Neuron (in vitro differentiated cells): ENCODE measurements around the gene TRERF1.
A peak's percentile ranks its signal among the peaks of the same experiment; 100 is the strongest.
"Not testable (repeated sequence)": the region's sequence is repeated elsewhere in the genome, so short reads cannot be mapped to it uniquely, and the experiment has no call there.

Experiments used
- H2AFZ ChIP-seq: one replicate; pipeline ENCODE4 v1.6.1; 2013; ENCODE audit warnings: low read depth, mild to moderate bottlenecking, inconsistent platforms, low read length, moderate library complexity
- H3K27me3 ChIP-seq: one replicate; pipeline ENCODE4 v1.6.1; 2013; ENCODE audit warnings: low read length; ENCODE audit not compliant: insufficient read depth
- H3K36me3 ChIP-seq: one replicate; pipeline ENCODE4 v1.6.1; 2013; ENCODE audit warnings: low read length; ENCODE audit not compliant: insufficient read depth
- H3K4me1 ChIP-seq: one replicate; pipeline ENCODE4 v1.6.1; 2013; ENCODE audit warnings: low read length; ENCODE audit not compliant: insufficient read depth
- H3K4me3 ChIP-seq: 2 replicates; pipeline ENCODE4 v1.5.1; 2013; ENCODE audit warnings: mild to moderate bottlenecking, low read length, moderate library complexity
- H3K9me3 ChIP-seq: one replicate; pipeline ENCODE4 v1.6.1; 2013; ENCODE audit warnings: low read length

TRERF1 gene

GRCh38 chr6:42228305-42228704 is 223.4 kb downstream of the TRERF1 start:
- Histone ChIP-seq H3K9me3 (no peaks in the 10 kb centered on the region), H3K36me3 (peaks cover 53% of the 10 kb centered on the region), H3K4me3 (no peak overlapping the region), H2AFZ (no peak overlapping the region), H3K4me1 (no peaks in the 10 kb centered on the region), H3K27me3 (no peaks in the 10 kb centered on the region)

DNA sequence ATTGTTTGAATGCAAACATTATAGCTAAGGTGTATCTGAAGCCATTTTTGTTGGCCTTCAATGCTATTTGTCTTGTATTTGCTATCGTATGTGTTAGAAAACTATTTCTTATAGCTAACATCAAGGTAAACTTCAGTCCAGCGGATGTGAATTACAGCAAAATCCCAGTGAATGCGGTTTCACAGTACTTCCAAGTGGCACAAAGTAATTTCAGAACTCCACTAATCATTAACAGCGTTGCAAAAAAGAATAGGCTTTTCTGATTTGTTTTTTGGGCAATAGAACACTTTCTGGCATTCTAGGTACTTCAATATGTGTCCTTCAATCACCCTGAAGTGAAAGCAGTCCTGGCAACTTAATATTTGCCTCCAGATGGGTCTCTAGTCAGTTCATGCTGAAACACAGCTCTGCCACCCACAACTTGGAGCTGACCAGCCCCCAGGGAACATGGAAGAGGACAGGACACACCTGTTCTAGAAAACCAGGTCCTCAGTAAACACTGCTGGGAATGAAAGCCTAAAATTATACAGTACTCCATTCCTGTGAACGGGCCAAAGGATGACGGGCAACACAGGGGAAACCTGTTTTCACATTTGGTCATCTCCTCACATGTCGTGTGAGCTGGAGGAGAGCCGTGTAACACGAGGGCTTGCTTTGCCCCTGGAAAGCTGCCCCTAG is 224.4 kb downstream of the TRERF1 start:
- Histone ChIP-seq H3K4me1 (no peaks in the 10 kb centered on the region), H3K4me3 (no peak overlapping the region), H3K9me3 (no peaks in the 10 kb centered on the region), H3K36me3 (peaks cover 46% of the 10 kb centered on the region), H2AFZ (no peak overlapping the region), H3K27me3 (no peaks in the 10 kb centered on the region)

GRCh38 chr6:42226645-42227143 is 225.0 kb downstream of the TRERF1 start:
- Histone ChIP-seq H3K4me1 (no peaks in the 10 kb centered on the region), H3K9me3 (no peaks in the 10 kb centered on the region), H2AFZ (no peak overlapping the region), H3K27me3 (no peaks in the 10 kb centered on the region), H3K4me3 (no peak overlapping the region), H3K36me3 (peaks cover 41% of the 10 kb centered on the region)

DNA sequence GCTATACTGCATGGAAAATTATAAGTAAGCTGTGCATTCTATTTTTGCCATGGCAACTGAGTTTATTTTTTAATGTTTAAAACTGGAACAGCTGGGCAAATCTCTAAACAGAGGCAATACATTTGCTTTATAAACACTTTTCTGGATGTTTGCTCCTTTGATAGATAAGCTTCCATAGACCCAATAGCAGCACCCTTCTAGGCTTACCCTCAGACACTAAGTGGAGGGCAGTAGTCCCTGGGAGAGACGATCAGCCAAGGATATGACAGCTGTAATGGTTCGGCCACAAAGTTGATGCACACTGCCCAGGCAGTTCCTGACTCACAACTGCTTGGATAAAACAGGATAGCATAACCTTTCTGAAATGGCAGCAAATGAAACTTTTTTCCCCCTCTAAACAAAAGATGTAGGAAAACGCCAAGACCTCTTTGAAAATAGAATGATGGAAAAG is 225.5 kb downstream of the TRERF1 start:
- H3K9me3 ChIP-seq, result no peaks in the 10 kb centered on the region
- H3K4me3 ChIP-seq, result no peak overlapping the region
- no peaks in the 10 kb centered on the region for H3K4me1 ChIP-seq
- no peak overlapping the region for H2AFZ ChIP-seq
- peaks cover 36% of the 10 kb centered on the region for H3K36me3 ChIP-seq
- H3K27me3 ChIP-seq, result no peaks in the 10 kb centered on the region

GRCh38 chr6:42225419-42225818 is 226.3 kb downstream of the TRERF1 start:
- Histone ChIP-seq H3K27me3 (no peaks in the 10 kb centered on the region), H3K4me1 (no peaks in the 10 kb centered on the region), H3K9me3 (no peaks in the 10 kb centered on the region), H3K36me3 (peaks cover 30% of the 10 kb centered on the region), H3K4me3 (no peak overlapping the region), H2AFZ (no peak overlapping the region)

DNA sequence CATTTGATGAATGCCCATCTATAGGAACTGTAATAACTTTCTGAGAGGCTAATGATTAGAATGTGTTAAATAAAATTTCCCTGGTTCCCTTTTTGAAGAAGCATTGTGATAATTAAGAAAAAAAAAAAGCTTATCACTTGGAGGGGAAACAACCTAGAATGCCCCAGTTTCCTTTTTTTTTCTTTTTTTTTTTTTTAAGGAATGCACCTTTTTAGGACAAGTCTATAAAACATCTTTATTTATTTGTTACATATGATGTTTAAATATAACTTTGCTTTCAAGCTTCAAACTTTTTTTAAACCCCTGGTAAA is 226.7 kb downstream of the TRERF1 start:
- Histone ChIP-seq H3K9me3 (no peaks in the 10 kb centered on the region), H2AFZ (no peak overlapping the region), H3K36me3 (peaks cover 26% of the 10 kb centered on the region), H3K4me1 (no peaks in the 10 kb centered on the region), H3K4me3 (no peak overlapping the region), H3K27me3 (no peaks in the 10 kb centered on the region)

DNA sequence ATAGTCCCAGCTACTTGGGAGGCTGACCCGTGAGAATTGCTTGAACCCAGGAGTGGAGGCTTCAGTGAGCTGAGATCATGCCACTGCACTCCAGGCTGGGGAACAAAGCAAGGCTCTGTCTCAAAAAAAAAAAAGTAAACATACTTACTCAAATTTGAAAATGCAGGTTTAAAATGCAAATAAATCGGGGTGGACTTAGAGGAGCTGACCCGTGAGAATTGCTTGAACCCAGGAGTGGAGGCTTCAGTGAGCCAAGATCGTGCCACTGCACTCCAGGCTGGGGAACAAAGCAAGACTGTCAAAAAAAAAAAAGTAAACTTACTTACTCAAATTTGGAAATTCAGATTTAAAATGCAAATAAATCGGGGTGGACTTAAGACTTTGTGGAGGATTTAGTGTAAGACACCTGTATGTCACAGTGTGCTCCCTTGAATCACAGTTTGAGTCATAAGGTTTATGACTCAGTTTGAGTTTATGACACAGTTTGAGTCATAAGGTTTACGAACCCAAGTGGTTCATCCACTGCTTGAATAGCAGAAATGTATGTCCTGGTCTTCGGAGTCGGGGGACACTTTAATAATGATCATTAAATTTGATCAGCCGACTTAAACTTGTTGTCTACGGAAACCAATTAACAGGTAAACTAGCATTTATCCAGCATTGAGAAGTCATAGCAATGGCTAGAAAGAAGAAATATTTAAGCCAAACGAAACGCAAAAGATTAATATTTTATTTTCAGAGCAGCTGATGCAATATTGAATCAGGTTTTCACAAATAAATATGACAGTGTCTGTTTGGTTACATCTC is 227.3 kb downstream of the TRERF1 start:
- Histone ChIP-seq H3K9me3 (no peaks in the 10 kb centered on the region), H3K4me3 (no peak overlapping the region), H3K4me1 (no peaks in the 10 kb centered on the region), H3K36me3 (peaks cover 25% of the 10 kb centered on the region), H3K27me3 (no peaks in the 10 kb centered on the region), H2AFZ (no peak overlapping the region)

DNA sequence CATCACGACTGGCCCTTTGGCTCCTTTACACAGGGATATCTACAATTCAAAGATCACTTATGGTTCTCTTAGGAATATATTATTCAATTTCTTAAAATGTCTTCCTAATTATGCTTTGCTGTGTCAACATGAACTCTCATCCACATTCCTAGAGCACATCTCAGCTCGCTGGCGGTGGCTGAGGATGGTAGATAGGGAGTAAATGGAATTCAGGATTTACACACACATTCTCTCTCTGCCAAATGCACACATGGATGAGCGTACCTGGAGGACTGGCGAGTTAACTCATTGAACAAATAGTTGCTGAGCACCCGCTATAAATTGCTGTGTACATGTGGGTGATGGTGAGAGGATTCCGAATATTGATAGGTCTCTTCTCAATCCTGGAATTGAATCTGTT is 229.3 kb downstream of the TRERF1 start:
- peaks cover 10% of the 10 kb centered on the region for H3K36me3 ChIP-seq
- no peak overlapping the region for H3K4me3 ChIP-seq
- no peaks in the 10 kb centered on the region for H3K9me3 ChIP-seq
- H3K4me1 ChIP-seq, result no peaks in the 10 kb centered on the region
- no peak overlapping the region for H2AFZ ChIP-seq
- H3K27me3 ChIP-seq, result no peaks in the 10 kb centered on the region

DNA sequence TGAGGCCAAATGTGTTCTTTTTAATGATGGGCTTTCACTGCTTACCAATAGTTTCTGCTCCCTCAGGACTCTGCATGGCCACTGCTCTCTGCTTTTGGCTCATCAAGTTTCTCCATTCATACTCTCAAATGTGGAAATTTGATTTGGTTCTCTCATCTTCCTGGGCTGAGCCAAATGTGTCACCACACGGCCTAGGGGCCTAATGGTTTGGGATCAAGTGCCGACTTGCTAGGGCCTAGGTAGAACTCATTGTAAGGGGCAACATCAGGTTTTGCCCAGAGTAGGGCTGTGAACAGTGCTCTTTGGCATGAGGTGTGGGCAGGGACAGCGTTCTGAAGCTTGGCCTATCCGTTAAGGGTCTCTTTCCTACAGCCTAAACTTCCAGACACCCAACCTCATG is 230.2 kb downstream of the TRERF1 start:
- no peaks in the 10 kb centered on the region for H3K27me3 ChIP-seq

GRCh38 chr6:42220807-42221206 is 230.9 kb downstream of the TRERF1 start:
- Histone ChIP-seq H3K27me3 (no peaks in the 10 kb centered on the region), H3K9me3 (no peaks in the 10 kb centered on the region), H3K4me3 (no peak overlapping the region), H3K4me1 (peaks cover 12% of the 10 kb centered on the region), H2AFZ (no peak overlapping the region), H3K36me3 (no peaks in the 10 kb centered on the region)

More for the DNA sequence above, 230.2 kb downstream of the TRERF1 start:
- Histone ChIP-seq H2AFZ (no peak overlapping the region), H3K36me3 (peaks cover under 1% of the 10 kb centered on the region), H3K4me3 (no peak overlapping the region), H3K9me3 (no peaks in the 10 kb centered on the region), H3K4me1 (peaks cover 7% of the 10 kb centered on the region)

- H2AFZ ChIP-seq, result peak within 1 kb of the TSS; percentile 88
- H3K27me3 ChIP-seq, result no peaks in the 10 kb centered on the region
- peak within 1 kb of the TSS; percentile 91 for H3K4me3 ChIP-seq
- peaks cover 12% of the 10 kb centered on the region for H3K4me1 ChIP-seq
- H3K9me3 ChIP-seq, result no peaks in the 10 kb centered on the region
- peaks cover 12% of the 10 kb centered on the region for H3K36me3 ChIP-seq
These were observed 234.0 kb downstream of the TRERF1 start, which contains the start of gene MRPS10 for GRCh38 chr6:42217519-42218367. TSS of gene MRPS10 (minus strand) at chr6:42217861. CDS start at chr6:42217849, 12 bp downstream.

GRCh38 chr6:42217157-42217518 is 234.6 kb downstream of the TRERF1 start:
- Histone ChIP-seq H2AFZ (peak overlapping the region; percentile 82), H3K27me3 (no peaks in the 10 kb centered on the region), H3K4me3 (peak overlapping the region; percentile 91), H3K4me1 (peaks cover 12% of the 10 kb centered on the region), H3K36me3 (peaks cover 17% of the 10 kb centered on the region), H3K9me3 (no peaks in the 10 kb centered on the region)

DNA sequence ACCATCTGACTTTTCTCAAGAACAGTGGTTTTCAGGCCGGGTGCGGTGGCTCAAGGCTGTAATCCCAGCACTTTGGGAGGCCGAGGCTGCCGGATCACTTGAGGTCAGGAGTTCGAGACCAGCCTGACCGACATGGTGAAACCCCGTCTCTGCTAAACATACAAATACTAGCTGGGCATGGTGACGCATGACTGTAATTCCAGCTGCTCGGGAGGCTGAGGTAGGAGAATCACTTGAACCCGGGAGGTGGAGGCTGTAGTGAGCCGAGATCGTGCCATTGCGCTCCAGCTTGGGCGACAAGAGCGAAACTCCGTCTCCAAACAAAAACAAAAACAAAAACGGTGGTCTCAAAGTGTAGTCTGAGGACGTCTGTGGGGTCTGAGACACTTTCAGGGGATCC is 235.2 kb downstream of the TRERF1 start:
- not testable (repeated sequence) for H3K27me3 ChIP-seq, H2AFZ ChIP-seq, H3K9me3 ChIP-seq
- Histone ChIP-seq H3K4me1 (peaks cover 12% of the 10 kb centered on the region), H3K36me3 (peaks cover 23% of the 10 kb centered on the region), H3K4me3 (peak overlapping the region; percentile 91)
